Neural cell (in vitro differentiated cells): Measurements from ENCODE around the gene POU6F2. TPM values are rescaled to one million over a fixed set of nuclear protein-coding genes. Genes with fewer than 3 reads are reported as not detected.

ENCODE experiments used
- H2AFZ ChIP-seq: fragments of 200-600, 300-800 bp; sonication (generic), shearing (Covaris generic); 2 replicates; pipeline ENCODE4 v1.6.0; 2014; ENCODE audit warnings: low read depth, mild to moderate bottlenecking, antibody characterized with exemption, low read length, moderate library complexity
- H3F3A ChIP-seq: fragments of 200-600 bp; shearing (Covaris generic); 2 replicates; pipeline ENCODE4 v1.6.1; 2016; ENCODE audit warnings: mild to moderate bottlenecking, moderate library complexity, mixed read lengths, antibody characterized with exemption, low read length; ENCODE audit not compliant: insufficient read depth, poor library complexity, severe bottlenecking
- H3K27ac ChIP-seq: fragments of 200-600, 300-800 bp; sonication (generic), shearing (Covaris generic); 2 replicates; pipeline ENCODE4 v1.5.1; 2014; ENCODE audit warnings: mild to moderate bottlenecking, low read length, moderate library complexity
- H3K27me3 ChIP-seq: fragments of 300-800, 200-600 bp; sonication (generic), shearing (Covaris generic); 2 replicates; pipeline ENCODE4 v1.6.0; 2014; ENCODE audit warnings: mild to moderate bottlenecking, low read depth, low read length, moderate library complexity; ENCODE audit not compliant: insufficient read depth
- H3K36me3 ChIP-seq: fragments of 300-800, 200-600 bp; sonication (generic), shearing (Covaris generic); 2 replicates; pipeline ENCODE4 v1.5.1; 2014; ENCODE audit warnings: mild to moderate bottlenecking, antibody characterized with exemption, low read length, moderate library complexity; ENCODE audit not compliant: insufficient read depth
- H3K4me2 ChIP-seq: fragments of 300-800, 200-600 bp; sonication (generic), shearing (Covaris generic); 2 replicates; pipeline ENCODE4 v1.6.0; 2014; ENCODE audit warnings: mild to moderate bottlenecking, low read length
- H3K4me3 ChIP-seq: fragments of 300-800, 200-600 bp; sonication (generic), shearing (Covaris generic); 2 replicates; pipeline ENCODE4 v1.5.1; 2014; ENCODE audit warnings: mild to moderate bottlenecking, low read length, moderate library complexity
- H3K79me2 ChIP-seq: fragments of 200-600 bp; shearing (Covaris generic); replicated peaks from 2 replicates; pipeline ENCODE4 v1.6.0; 2014; ENCODE audit warnings: mild to moderate bottlenecking, low read length, moderate library complexity; ENCODE audit not compliant: insufficient read depth
- H3K9ac ChIP-seq: fragments of 300-800, 200-600 bp; sonication (generic), shearing (Covaris generic); 2 replicates; pipeline ENCODE4 v1.6.1; 2016; ENCODE audit warnings: mild to moderate bottlenecking, low read length, mixed read lengths
- H3K9me2 ChIP-seq: fragments of 200-600 bp; shearing (Covaris generic); 2 replicates; pipeline ENCODE4 v1.6.1; 2016; ENCODE audit warnings: mild to moderate bottlenecking, low read length, mixed read lengths; ENCODE audit not compliant: insufficient read depth
- H3K9me3 ChIP-seq: fragments of 200-600, 300-800 bp; sonication (generic), shearing (Covaris generic); 2 replicates; pipeline ENCODE4 v1.6.1; 2016; ENCODE audit warnings: mild to moderate bottlenecking, mixed run types, low read length, moderate library complexity, mixed read lengths
- H4K20me1 ChIP-seq: fragments of 200-600 bp; shearing (Covaris generic); 2 replicates; pipeline ENCODE4 v1.6.1; 2016; ENCODE audit warnings: mild to moderate bottlenecking, mixed run types; ENCODE audit not compliant: insufficient read depth
- EP300 ChIP-seq: fragments of 450-650 bp; conservative IDR thresholded peaks from 2 replicates; pipeline ENCODE4 v1.6.1; 2014; ENCODE audit warnings: antibody characterized with exemption, mild to moderate bottlenecking, moderate library complexity; ENCODE audit not compliant: poor library complexity, severe bottlenecking
- EZH2 ChIP-seq: fragments of 200-600, 300-800 bp; shearing (Covaris generic), sonication (generic); IDR thresholded peaks from 2 replicates; pipeline ENCODE4 v1.6.1; 2014; ENCODE audit warnings: antibody characterized with exemption, low read length, borderline replicate concordance, mild to moderate bottlenecking; ENCODE audit not compliant: insufficient read depth, poor library complexity, severe bottlenecking
- MXI1 ChIP-seq: fragments of 450-650 bp; conservative IDR thresholded peaks from 2 replicates; pipeline ENCODE4 v1.6.1; 2014; ENCODE audit warnings: antibody characterized with exemption, mild to moderate bottlenecking; ENCODE audit not compliant: poor library complexity, severe bottlenecking
- POLR2AphosphoS5 ChIP-seq: IDR thresholded peaks from 2 replicates; pipeline ENCODE4 v1.6.1; 2012
- RAD21 ChIP-seq: fragments of 450-650 bp; conservative IDR thresholded peaks from 2 replicates; pipeline ENCODE4 v1.6.1; 2014; ENCODE audit warnings: antibody characterized with exemption, mild to moderate bottlenecking, moderate library complexity
- REST ChIP-seq: IDR thresholded peaks from 2 replicates; pipeline ENCODE4 v1.6.1; 2012; ENCODE audit warnings: borderline replicate concordance
- SMC3 ChIP-seq: fragments of 450-650 bp; conservative IDR thresholded peaks from 2 replicates; pipeline ENCODE4 v1.6.1; 2014; ENCODE audit warnings: antibody characterized with exemption, mild to moderate bottlenecking, moderate library complexity; ENCODE audit not compliant: poor library complexity
- TAF1 ChIP-seq: IDR thresholded peaks from 2 replicates; pipeline ENCODE4 v1.6.1; 2012; ENCODE audit warnings: low read depth
- polyA plus RNA-seq: library from polyadenylated mRNA; depleted of rRNA; stranded (reverse); fragments of >200 nt; gene quantifications from 2 replicates; pipeline ENCODE4 v1.2.3, GENCODE V29; 2014
- TF ChIP-seq, protein P1 (sequence below): fragments of 450-650 bp; IDR thresholded peaks from 2 replicates; pipeline ENCODE4 v1.5.1; 2014; ENCODE audit warnings: antibody characterized with exemption, mild to moderate bottlenecking, moderate library complexity; ENCODE audit not compliant: poor library complexity, severe bottlenecking

The POU6F2 gene
- polyA plus RNA-seq, 1 donor from 2014 or later, result 2.8 TPM

DNA sequence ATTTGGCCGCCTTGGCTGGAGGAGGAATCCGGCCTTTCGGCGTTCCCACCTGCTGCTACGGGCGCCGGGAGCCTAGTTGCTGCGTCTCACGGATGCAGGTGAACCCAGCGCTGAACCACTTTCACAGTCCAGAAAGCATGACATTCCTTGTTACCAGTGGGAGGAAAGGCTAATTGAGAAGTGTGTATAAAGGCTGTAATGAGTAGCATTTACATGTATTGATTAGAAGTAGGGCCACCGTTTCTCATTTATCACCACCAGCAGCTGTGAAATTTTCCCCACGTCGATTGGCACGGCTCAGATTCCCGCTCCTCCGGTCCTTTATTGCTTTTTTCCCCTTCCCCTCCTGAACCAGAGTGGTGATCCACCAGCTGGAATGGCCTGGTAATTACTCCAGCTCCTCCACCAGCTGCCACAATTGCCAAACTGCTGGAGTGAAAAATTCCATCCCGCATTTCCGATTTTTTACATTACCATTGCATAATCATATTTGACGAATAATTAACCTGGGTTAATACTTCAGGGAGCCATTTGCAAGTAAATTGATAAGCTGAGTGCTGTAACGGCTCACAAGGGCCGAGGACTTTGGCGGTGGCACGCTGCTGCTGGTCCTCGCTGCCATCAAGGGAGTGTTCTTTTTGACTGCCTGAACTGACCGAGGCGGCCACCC is 153.3 kb downstream of the POU6F2 start:
- no peak overlapping the region for H2AFZ ChIP-seq
- TF ChIP-seq TAF1 (no peak), POLR2AphosphoS5 (no peak), MXI1 (no peak), SMC3 (no peak), EZH2 (no peak), REST (no peak), RAD21 (no peak), EP300 (no peak)
- TF ChIP-seq, protein P1, sequence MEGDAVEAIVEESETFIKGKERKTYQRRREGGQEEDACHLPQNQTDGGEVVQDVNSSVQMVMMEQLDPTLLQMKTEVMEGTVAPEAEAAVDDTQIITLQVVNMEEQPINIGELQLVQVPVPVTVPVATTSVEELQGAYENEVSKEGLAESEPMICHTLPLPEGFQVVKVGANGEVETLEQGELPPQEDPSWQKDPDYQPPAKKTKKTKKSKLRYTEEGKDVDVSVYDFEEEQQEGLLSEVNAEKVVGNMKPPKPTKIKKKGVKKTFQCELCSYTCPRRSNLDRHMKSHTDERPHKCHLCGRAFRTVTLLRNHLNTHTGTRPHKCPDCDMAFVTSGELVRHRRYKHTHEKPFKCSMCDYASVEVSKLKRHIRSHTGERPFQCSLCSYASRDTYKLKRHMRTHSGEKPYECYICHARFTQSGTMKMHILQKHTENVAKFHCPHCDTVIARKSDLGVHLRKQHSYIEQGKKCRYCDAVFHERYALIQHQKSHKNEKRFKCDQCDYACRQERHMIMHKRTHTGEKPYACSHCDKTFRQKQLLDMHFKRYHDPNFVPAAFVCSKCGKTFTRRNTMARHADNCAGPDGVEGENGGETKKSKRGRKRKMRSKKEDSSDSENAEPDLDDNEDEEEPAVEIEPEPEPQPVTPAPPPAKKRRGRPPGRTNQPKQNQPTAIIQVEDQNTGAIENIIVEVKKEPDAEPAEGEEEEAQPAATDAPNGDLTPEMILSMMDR, result no peak
- H3K27ac ChIP-seq, result no peak overlapping the region
- H3K4me2 ChIP-seq, result no peak overlapping the region
- no peaks in the 10 kb centered on the region for H3K36me3 ChIP-seq
- H3K4me3 ChIP-seq, result no peak overlapping the region
- no peaks in the 10 kb centered on the region for H3K9me2 ChIP-seq
- no peaks in the 10 kb centered on the region for H3K79me2 ChIP-seq
- no peak overlapping the region for H3K9ac ChIP-seq
- H3F3A ChIP-seq, result no peaks in the 10 kb centered on the region
- H3K9me3 ChIP-seq, result no peaks in the 10 kb centered on the region
- no peaks in the 10 kb centered on the region for H4K20me1 ChIP-seq
- H3K27me3 ChIP-seq, result no peaks in the 10 kb centered on the region

GRCh38 chr7:39132306-39132705 is 154.6 kb downstream of the POU6F2 start:
- Histone ChIP-seq H3K79me2 (no peaks in the 10 kb centered on the region), H3K27me3 (no peaks in the 10 kb centered on the region), H3K36me3 (no peaks in the 10 kb centered on the region), H3K27ac (no peak overlapping the region), H3F3A (no peaks in the 10 kb centered on the region), H3K4me2 (no peak overlapping the region), H2AFZ (no peak overlapping the region), H3K9me2 (no peaks in the 10 kb centered on the region), H4K20me1 (no peaks in the 10 kb centered on the region), H3K9me3 (no peaks in the 10 kb centered on the region), H3K4me3 (no peak overlapping the region), H3K9ac (no peak overlapping the region)
- no peak for TF ChIP-seq SMC3
- TF ChIP-seq REST, result no peak
- TF ChIP-seq, protein P1, result no peak
- TF ChIP-seq POLR2AphosphoS5, result no peak
- TF ChIP-seq EP300, result no peak
- TF ChIP-seq MXI1, result no peak
- no peak for TF ChIP-seq TAF1
- TF ChIP-seq EZH2, result no peak
- no peak for TF ChIP-seq RAD21
